Transverse colon (tissue), 4 donors: ENCODE results near the gene POLA2.

Source experiments
- POLR2A ChIP-seq: fragments of 450-650 bp; IDR thresholded peaks from one replicate; pipeline ENCODE4 v1.6.1; 2016; ENCODE audit warnings: antibody characterized with exemption, mild to moderate bottlenecking, moderate library complexity
- POLR2AphosphoS5 ChIP-seq, 3 donors: sonication (generic); formaldehyde crosslinking; IDR thresholded peaks; one replicate each; pipeline ENCODE4 v1.6.1; 2016; ENCODE audit warnings: antibody characterized with exemption in 3 of 3
- TF ChIP-seq, protein P1 (sequence below), 5 experiments: fragments of 200-600 bp in 3 of 5; fragments of 450-650 bp in 2 of 5; sonication (generic) in 3 of 5; IDR thresholded peaks; 1 replicate in 2 of 5; 2 replicates in 3 of 5; pipeline ENCODE4 v1.5.1; 2016 to 2017; ENCODE audit warnings: antibody characterized with exemption in 5 of 5, inconsistent platforms in 3 of 5, mild to moderate bottlenecking in 2 of 5, moderate library complexity in 1 of 5

DNA sequence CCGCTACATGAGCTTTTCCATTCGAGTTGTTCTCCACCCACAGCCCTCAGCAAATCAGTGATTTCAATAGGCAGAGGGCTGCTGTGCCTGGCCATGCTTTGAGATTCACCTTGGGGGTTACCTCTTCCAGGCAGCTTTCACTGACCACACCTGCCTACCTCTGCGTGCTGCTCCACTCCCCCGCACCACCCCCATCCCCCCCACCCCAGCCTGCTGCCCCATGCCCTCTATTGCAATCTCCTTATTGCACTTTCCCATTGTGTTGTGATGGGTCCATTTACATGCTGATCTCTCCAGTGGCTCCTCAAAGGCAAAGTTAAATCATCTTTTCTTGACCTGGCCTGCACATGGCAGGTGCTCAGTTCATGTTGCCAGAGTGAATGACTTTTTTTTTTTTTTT lies 18.0 kb upstream of the POLA2 start:
- TF ChIP-seq POLR2A (no peak), POLR2AphosphoS5 (IDR thresholded peaks at IDR 0.05) (no peak)
- TF ChIP-seq, protein P1, sequence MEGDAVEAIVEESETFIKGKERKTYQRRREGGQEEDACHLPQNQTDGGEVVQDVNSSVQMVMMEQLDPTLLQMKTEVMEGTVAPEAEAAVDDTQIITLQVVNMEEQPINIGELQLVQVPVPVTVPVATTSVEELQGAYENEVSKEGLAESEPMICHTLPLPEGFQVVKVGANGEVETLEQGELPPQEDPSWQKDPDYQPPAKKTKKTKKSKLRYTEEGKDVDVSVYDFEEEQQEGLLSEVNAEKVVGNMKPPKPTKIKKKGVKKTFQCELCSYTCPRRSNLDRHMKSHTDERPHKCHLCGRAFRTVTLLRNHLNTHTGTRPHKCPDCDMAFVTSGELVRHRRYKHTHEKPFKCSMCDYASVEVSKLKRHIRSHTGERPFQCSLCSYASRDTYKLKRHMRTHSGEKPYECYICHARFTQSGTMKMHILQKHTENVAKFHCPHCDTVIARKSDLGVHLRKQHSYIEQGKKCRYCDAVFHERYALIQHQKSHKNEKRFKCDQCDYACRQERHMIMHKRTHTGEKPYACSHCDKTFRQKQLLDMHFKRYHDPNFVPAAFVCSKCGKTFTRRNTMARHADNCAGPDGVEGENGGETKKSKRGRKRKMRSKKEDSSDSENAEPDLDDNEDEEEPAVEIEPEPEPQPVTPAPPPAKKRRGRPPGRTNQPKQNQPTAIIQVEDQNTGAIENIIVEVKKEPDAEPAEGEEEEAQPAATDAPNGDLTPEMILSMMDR (IDR thresholded peaks at IDR 0.05): no peak
